WTC11 (cell line): ENCODE results near the gene SELPLG. TPM values are rescaled to one million over a fixed set of nuclear protein-coding genes. Genes with fewer than 3 reads are reported as not detected.

ENCODE experiments used
- ATAC-seq: fragments of 200-7000 bp; cut with Tn5 transposase; 2 replicates; pipeline ENCODE4 v1.10.0; 2021; ENCODE audit warnings: mild to moderate bottlenecking, moderate library complexity
- CTCF ChIA-PET: fragments of 300-600 bp; sonication (Branson Sonifier 250); formaldehyde crosslinking; loops from one replicate; lab custom pipeline; 2021; ENCODE audit warnings: antibody characterized with exemption; lab: Charles Lee
- POLR2A ChIA-PET: fragments of 350-600 bp; sonication (Branson Sonifier 250); formaldehyde crosslinking; loops from one replicate; lab custom pipeline; 2021; ENCODE audit warnings: antibody characterized with exemption; lab: Charles Lee
- DNase-seq: peaks from one replicate; pipeline ENCODE4 v3.0.0; 2021; ENCODE audit warnings: low spot score
- H3K27ac Mint-ChIP-seq: 2 replicates; pipeline ENCODE4 v1.8.0; 2021; ENCODE audit warnings: mixed read lengths
- H3K27me3 Mint-ChIP-seq: 2 replicates; pipeline ENCODE4 v1.8.0; 2021; ENCODE audit warnings: low read depth, mild to moderate bottlenecking, moderate library complexity, mixed read lengths
- H3K36me3 Mint-ChIP-seq: 2 replicates; pipeline ENCODE4 v1.8.0; 2021; ENCODE audit warnings: mixed read lengths
- H3K4me1 Mint-ChIP-seq: 2 replicates; pipeline ENCODE4 v1.8.0; 2022; ENCODE audit warnings: mixed read lengths
- H3K4me3 Mint-ChIP-seq: 2 replicates; pipeline ENCODE4 v1.8.0; 2021; ENCODE audit warnings: mild to moderate bottlenecking, moderate library complexity, mixed read lengths
- H3K9me3 Mint-ChIP-seq: 2 replicates; pipeline ENCODE4 v1.8.0; 2021; ENCODE audit warnings: mixed read lengths
- ATF6 ChIP-seq: sonication (generic); formaldehyde crosslinking; IDR thresholded peaks from 2 replicates; pipeline ENCODE4 v1.8.1; 2023; ENCODE audit warnings: mild to moderate bottlenecking, missing genetic modification reagents
- CBFB ChIP-seq: sonication (generic); formaldehyde crosslinking; IDR thresholded peaks from 2 replicates; pipeline ENCODE4 v1.8.1; 2022; ENCODE audit warnings: mild to moderate bottlenecking, low read depth, missing genetic modification reagents
- CREM ChIP-seq: sonication (generic); formaldehyde crosslinking; IDR thresholded peaks from 2 replicates; pipeline ENCODE4 v1.8.1; 2022; ENCODE audit warnings: mild to moderate bottlenecking, missing genetic modification reagents, moderate library complexity
- EMX1 ChIP-seq: fragments of 250-450 bp; sonication (Bioruptor Pico); IDR thresholded peaks from 2 replicates; pipeline ENCODE4 v1.8.0; 2021; ENCODE audit warnings: mild to moderate bottlenecking
- ESRRA ChIP-seq: sonication (generic); formaldehyde crosslinking; IDR thresholded peaks from 2 replicates; pipeline ENCODE4 v1.8.1; 2022; ENCODE audit warnings: mild to moderate bottlenecking, missing genetic modification reagents, borderline replicate concordance
- FOXJ3 ChIP-seq: sonication (generic); formaldehyde crosslinking; IDR thresholded peaks from 2 replicates; pipeline ENCODE4 v1.9.0; 2021; ENCODE audit warnings: missing genetic modification reagents, mild to moderate bottlenecking, borderline replicate concordance
- FOXP1 ChIP-seq: sonication (generic); formaldehyde crosslinking; IDR thresholded peaks from 2 replicates; pipeline ENCODE4 v1.8.0; 2022; ENCODE audit warnings: missing genetic modification reagents, mild to moderate bottlenecking, moderate library complexity, borderline replicate concordance
- GABPB1 ChIP-seq: sonication (generic); formaldehyde crosslinking; IDR thresholded peaks from 2 replicates; pipeline ENCODE4 v1.8.1; 2023; ENCODE audit warnings: mild to moderate bottlenecking, missing genetic modification reagents
- IRF2 ChIP-seq: sonication (generic); formaldehyde crosslinking; IDR thresholded peaks from 2 replicates; pipeline ENCODE4 v1.8.0; 2022; ENCODE audit warnings: low read depth, missing genetic modification reagents, borderline replicate concordance
- NFATC4 ChIP-seq: fragments of 250-450 bp; sonication (Bioruptor Pico); IDR thresholded peaks from 2 replicates; pipeline ENCODE4 v1.9.0; 2021; ENCODE audit warnings: mild to moderate bottlenecking
- NFYB ChIP-seq: sonication (generic); formaldehyde crosslinking; conservative IDR thresholded peaks from 2 replicates; pipeline ENCODE4 v1.8.0; 2022; ENCODE audit warnings: low read depth, missing genetic modification reagents
- TCF7 ChIP-seq: sonication (generic); formaldehyde crosslinking; IDR thresholded peaks from 2 replicates; pipeline ENCODE4 v1.8.0; 2022; ENCODE audit warnings: mild to moderate bottlenecking, low read depth, missing genetic modification reagents, moderate library complexity
- TEAD1 ChIP-seq: sonication (generic); formaldehyde crosslinking; IDR thresholded peaks from 2 replicates; pipeline ENCODE4 v1.8.0; 2022; ENCODE audit warnings: mild to moderate bottlenecking, missing genetic modification reagents
- ZNF138 ChIP-seq: sonication (generic); formaldehyde crosslinking; conservative IDR thresholded peaks from 2 replicates; pipeline ENCODE4 v1.8.1; 2022; ENCODE audit warnings: mild to moderate bottlenecking, moderate library complexity, missing genetic modification reagents
- ZNF671 ChIP-seq: fragments of 250-450 bp; sonication (Bioruptor Pico); IDR thresholded peaks from 2 replicates; pipeline ENCODE4 v1.8.0; 2021; ENCODE audit warnings: mild to moderate bottlenecking
- total RNA-seq: library from RNA; stranded (reverse); gene quantifications from 3 replicates; pipeline ENCODE4 v1.2.3, GENCODE V29; 2021
- TF ChIP-seq, protein P1 (sequence below): sonication (generic); formaldehyde crosslinking; IDR thresholded peaks from 2 replicates; pipeline ENCODE4 v1.8.1; 2022; ENCODE audit warnings: low read depth, missing genetic modification reagents, borderline replicate concordance
- TF ChIP-seq, protein P2 (sequence below): sonication (generic); formaldehyde crosslinking; IDR thresholded peaks from 2 replicates; pipeline ENCODE4 v1.8.0; 2023; ENCODE audit warnings: missing genetic modification reagents
- TF ChIP-seq, protein P3 (sequence below): sonication (generic); formaldehyde crosslinking; IDR thresholded peaks from 2 replicates; pipeline ENCODE4 v1.8.0; 2023; ENCODE audit warnings: mild to moderate bottlenecking, missing genetic modification reagents
- TF ChIP-seq, protein P4 (sequence below): fragments of 250-450 bp; sonication (Bioruptor Pico); IDR thresholded peaks from 2 replicates; pipeline ENCODE4 v1.8.0; 2021; ENCODE audit warnings: mild to moderate bottlenecking

SELPLG gene
- total RNA-seq, 1 experiment from 2014 or later, result 0.46 TPM

DNA sequence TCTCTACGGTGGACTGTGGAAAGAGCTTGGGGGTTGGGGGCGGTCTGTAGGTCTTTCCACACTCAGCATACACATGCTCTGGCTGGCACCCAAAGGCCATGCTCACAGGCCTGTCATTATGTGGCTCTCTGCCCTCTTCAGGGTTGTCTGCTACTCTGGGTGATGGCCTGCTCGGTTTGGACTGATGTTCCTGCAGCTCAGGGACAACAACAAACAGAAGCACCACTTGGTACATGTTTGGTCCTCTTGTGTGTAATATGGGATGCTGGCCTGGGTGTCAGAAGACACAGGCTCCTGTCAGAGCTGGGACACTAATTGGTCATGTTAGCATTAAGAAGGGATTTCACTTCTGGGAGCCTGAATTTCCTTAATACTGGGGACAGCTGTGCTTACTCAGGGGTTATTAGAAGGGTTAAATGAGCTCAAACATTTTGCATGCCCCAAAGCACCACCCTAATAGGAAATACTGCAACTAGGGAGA lies 32.7 kb upstream of the SELPLG start:
- CTCF ChIA-PET, result interaction anchor here (0.7 to 3.7 kb wide), 9 partner anchors 12 to 137 kb away, joined by 3 to 98 read pairs (median 7); no protein-coding TSS in a partner anchor
- no peak for DNase-seq
- H3K27me3 Mint-ChIP-seq, result no peaks in the 10 kb centered on the region
- no peak for ATAC-seq
- H3K27ac Mint-ChIP-seq, result no peak overlapping the region
- H3K36me3 Mint-ChIP-seq, result no peaks in the 10 kb centered on the region; the same call in 1 of the 2 replicates
- TF ChIP-seq, protein P1, sequence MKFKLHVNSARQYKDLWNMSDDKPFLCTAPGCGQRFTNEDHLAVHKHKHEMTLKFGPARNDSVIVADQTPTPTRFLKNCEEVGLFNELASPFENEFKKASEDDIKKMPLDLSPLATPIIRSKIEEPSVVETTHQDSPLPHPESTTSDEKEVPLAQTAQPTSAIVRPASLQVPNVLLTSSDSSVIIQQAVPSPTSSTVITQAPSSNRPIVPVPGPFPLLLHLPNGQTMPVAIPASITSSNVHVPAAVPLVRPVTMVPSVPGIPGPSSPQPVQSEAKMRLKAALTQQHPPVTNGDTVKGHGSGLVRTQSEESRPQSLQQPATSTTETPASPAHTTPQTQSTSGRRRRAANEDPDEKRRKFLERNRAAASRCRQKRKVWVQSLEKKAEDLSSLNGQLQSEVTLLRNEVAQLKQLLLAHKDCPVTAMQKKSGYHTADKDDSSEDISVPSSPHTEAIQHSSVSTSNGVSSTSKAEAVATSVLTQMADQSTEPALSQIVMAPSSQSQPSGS (CRISPR knock-in tag), result no peak
- TF ChIP-seq NFATC4 (CRISPR knock-in tag), result no peak
- TF ChIP-seq CBFB (CRISPR knock-in tag), result no peak
- no peak for TF ChIP-seq ZNF671
- TF ChIP-seq, protein P2, sequence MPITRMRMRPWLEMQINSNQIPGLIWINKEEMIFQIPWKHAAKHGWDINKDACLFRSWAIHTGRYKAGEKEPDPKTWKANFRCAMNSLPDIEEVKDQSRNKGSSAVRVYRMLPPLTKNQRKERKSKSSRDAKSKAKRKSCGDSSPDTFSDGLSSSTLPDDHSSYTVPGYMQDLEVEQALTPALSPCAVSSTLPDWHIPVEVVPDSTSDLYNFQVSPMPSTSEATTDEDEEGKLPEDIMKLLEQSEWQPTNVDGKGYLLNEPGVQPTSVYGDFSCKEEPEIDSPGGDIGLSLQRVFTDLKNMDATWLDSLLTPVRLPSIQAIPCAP (CRISPR knock-in tag), result no peak
- TF ChIP-seq, protein P3, sequence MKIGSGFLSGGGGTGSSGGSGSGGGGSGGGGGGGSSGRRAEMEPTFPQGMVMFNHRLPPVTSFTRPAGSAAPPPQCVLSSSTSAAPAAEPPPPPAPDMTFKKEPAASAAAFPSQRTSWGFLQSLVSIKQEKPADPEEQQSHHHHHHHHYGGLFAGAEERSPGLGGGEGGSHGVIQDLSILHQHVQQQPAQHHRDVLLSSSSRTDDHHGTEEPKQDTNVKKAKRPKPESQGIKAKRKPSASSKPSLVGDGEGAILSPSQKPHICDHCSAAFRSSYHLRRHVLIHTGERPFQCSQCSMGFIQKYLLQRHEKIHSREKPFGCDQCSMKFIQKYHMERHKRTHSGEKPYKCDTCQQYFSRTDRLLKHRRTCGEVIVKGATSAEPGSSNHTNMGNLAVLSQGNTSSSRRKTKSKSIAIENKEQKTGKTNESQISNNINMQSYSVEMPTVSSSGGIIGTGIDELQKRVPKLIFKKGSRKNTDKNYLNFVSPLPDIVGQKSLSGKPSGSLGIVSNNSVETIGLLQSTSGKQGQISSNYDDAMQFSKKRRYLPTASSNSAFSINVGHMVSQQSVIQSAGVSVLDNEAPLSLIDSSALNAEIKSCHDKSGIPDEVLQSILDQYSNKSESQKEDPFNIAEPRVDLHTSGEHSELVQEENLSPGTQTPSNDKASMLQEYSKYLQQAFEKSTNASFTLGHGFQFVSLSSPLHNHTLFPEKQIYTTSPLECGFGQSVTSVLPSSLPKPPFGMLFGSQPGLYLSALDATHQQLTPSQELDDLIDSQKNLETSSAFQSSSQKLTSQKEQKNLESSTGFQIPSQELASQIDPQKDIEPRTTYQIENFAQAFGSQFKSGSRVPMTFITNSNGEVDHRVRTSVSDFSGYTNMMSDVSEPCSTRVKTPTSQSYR, result no peak
- TF ChIP-seq CREM, result no peak
- no peak for TF ChIP-seq FOXJ3
- no peak for TF ChIP-seq FOXP1 (CRISPR knock-in tag)
- H3K9me3 Mint-ChIP-seq, result no peaks in the 10 kb centered on the region
- H3K4me3 Mint-ChIP-seq, result no peak overlapping the region
- peaks cover 40% of the 10 kb centered on the region for H3K4me1 Mint-ChIP-seq
- POLR2A ChIA-PET, result interaction anchor here (1.2 kb wide), 1 partner anchor 138 kb away, joined by 3 read pairs; no protein-coding TSS in a partner anchor

DNA sequence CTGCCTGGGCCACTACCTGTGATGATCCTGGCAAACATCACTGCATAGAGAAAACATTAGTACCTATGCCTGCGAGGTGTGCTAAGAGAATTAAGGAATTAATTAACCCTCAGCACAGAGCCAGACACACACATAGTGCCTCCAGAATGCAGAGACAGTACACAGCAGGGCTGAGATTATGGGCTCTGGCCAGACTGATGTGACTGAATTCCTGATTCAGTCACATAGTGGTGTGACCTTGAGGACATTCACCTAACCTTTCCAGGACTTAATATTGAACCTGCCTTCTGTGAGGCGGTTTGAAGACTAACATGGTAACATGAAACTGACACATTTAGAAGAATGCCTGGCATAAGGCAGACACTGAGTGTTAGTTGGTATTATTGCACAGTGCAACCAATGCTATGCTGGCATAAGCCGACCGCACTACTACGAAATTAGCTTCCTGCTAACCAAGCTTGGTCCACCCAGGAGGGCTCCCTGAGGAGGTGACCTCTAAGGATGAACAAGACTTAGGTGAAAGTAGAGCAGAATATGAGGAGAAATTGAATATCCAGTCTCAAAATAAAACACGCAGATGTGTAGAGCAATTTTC lies 32.0 kb upstream of the SELPLG start:
- no peak for TF ChIP-seq GABPB1 (CRISPR knock-in tag)
- TF ChIP-seq ATF6 (CRISPR knock-in tag), result no peak
- no peak for TF ChIP-seq IRF2 (CRISPR knock-in tag)
- no peak for TF ChIP-seq ESRRA (CRISPR knock-in tag)
- TF ChIP-seq, protein P4, sequence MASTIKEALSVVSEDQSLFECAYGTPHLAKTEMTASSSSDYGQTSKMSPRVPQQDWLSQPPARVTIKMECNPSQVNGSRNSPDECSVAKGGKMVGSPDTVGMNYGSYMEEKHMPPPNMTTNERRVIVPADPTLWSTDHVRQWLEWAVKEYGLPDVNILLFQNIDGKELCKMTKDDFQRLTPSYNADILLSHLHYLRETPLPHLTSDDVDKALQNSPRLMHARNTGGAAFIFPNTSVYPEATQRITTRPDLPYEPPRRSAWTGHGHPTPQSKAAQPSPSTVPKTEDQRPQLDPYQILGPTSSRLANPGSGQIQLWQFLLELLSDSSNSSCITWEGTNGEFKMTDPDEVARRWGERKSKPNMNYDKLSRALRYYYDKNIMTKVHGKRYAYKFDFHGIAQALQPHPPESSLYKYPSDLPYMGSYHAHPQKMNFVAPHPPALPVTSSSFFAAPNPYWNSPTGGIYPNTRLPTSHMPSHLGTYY, result no peak
- TF ChIP-seq TEAD1 (CRISPR knock-in tag), result no peak
- no peak for TF ChIP-seq NFYB (CRISPR knock-in tag)
- no peak for TF ChIP-seq ZNF138 (CRISPR knock-in tag)
- no peak for TF ChIP-seq TCF7 (CRISPR knock-in tag)
- no peak for TF ChIP-seq EMX1 (CRISPR knock-in tag)
- Mint-ChIP-seq H3K9me3 (no peaks in the 10 kb centered on the region), H3K27me3 (no peaks in the 10 kb centered on the region), H3K4me3 (no peak overlapping the region), H3K4me1 (peaks cover 41% of the 10 kb centered on the region), H3K36me3 (peaks cover 3% of the 10 kb centered on the region; the same call in 1 of the 2 replicates), H3K27ac (peak overlapping the region; percentile 92)
- ChIA-PET CTCF (interaction anchor here (0.7 to 3.7 kb wide), 17 partner anchors 8 to 285 kb away, joined by 3 to 98 read pairs (median 8); no protein-coding TSS in a partner anchor), POLR2A (interaction anchor here (1.0 to 1.8 kb wide), 2 partner anchors 65 to 137 kb away, joined by 4 to 6 read pairs; no protein-coding TSS in a partner anchor)
- DNase-seq (no peak), ATAC-seq (no peak)
